Central memory CD8-positive, alpha-beta T cell (primary cell): Measurements from ENCODE around the gene DOHH.
A peak's percentile ranks its signal among the peaks of the same experiment; 100 is the strongest.

Experiments used
- ATAC-seq: fragments of 150-1000 bp; cut with Tn5 transposase; replicated peaks from 2 replicates; pipeline ENCODE4 v1.10.0; 2022; ENCODE audit warnings: mild to moderate bottlenecking, moderate FRiP score, moderate number of reproducible peaks; ENCODE audit not compliant: poor library complexity, severe bottlenecking; ENCODE audit errors: extremely low read depth
- DNase-seq, 2 donors: peaks; one replicate each; pipeline ENCODE4 v3.0.0; 2021; ENCODE audit warnings: low spot score in 2 of 2
- H3K27ac Mint-ChIP-seq: one replicate; pipeline ENCODE4 v1.8.0; 2022; ENCODE audit warnings: low read depth, mild to moderate bottlenecking, moderate library complexity, mixed read lengths
- H3K27me3 Mint-ChIP-seq: one replicate; pipeline ENCODE4 v1.8.0; 2022; ENCODE audit warnings: mixed read lengths
- H3K36me3 Mint-ChIP-seq: one replicate; pipeline ENCODE4 v1.8.0; 2022; ENCODE audit warnings: mild to moderate bottlenecking, moderate library complexity, mixed read lengths; ENCODE audit not compliant: insufficient read depth
- H3K4me1 Mint-ChIP-seq: one replicate; pipeline ENCODE4 v1.8.0; 2022; ENCODE audit warnings: mixed read lengths
- H3K4me3 Mint-ChIP-seq: one replicate; pipeline ENCODE4 v1.8.0; 2022; ENCODE audit warnings: mild to moderate bottlenecking, moderate library complexity, mixed read lengths
- H3K9me3 Mint-ChIP-seq: one replicate; pipeline ENCODE4 v1.8.0; 2022; ENCODE audit warnings: mixed read lengths

The DOHH gene

DNA sequence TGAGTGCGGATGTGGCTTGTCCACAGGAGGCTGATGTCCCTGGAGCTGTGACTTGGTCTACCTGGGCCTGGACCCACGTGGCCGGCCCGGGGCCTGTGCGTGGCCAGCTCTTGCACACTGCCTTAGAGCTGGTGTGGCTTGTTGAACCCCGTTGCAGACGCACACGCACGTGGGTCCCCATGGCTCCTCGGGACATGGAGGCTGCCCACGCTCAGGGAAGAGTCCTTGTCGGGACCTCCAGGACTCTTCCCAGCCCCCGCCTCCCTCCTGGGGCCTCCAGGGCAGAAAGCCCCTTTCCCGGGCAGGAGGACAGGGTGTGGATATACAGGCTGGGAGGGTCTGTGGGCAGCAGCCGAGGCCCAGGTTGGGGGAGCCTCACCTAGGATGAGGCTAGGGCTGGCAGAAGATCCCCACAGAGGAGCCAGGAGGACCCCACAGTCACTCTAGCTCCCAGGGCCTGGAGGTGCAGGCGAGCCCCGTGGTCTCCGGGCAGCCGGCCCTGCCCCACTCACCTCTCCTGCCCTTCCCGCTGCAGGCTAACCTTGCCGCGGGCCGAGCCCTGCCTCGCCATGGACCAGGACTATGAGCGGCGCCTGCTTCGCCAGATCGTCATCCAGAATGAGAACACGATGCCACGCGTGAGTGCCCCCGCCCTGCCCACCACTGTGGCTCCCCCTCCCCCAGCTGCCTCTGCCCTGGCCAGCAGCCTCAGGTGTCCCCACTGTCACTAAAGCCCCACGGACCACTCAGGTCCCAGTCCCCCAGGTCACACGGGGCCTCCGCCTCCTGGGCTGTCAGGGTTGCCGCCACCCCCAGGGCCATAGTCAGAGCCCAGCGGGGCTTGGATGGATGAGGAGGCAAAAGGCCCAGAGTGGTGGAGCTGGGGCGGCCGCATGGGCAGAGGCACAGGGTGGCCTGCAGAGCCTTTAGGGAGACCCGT lies 22.2 kb upstream of the DOHH start:
- Mint-ChIP-seq H3K9me3 (no peaks in the 10 kb centered on the region), H3K4me3 (no peak overlapping the region), H3K36me3 (peaks cover 31% of the 10 kb centered on the region), H3K27me3 (no peaks in the 10 kb centered on the region), H3K27ac (peak overlapping the region; percentile 59), H3K4me1 (peaks cover 6% of the 10 kb centered on the region)
- no peak for DNase-seq
- no peak for ATAC-seq

- Mint-ChIP-seq H3K4me1 (peaks cover 15% of the 10 kb centered on the region), H3K36me3 (peaks cover 35% of the 10 kb centered on the region), H3K27ac (no peak overlapping the region), H3K27me3 (no peaks in the 10 kb centered on the region), H3K4me3 (no peak overlapping the region), H3K9me3 (no peaks in the 10 kb centered on the region)
- ATAC-seq (no peak), DNase-seq (no peak)
Observed at GRCh38 chr19:3521104-3521445, 20.6 kb upstream of the DOHH start.

DNA sequence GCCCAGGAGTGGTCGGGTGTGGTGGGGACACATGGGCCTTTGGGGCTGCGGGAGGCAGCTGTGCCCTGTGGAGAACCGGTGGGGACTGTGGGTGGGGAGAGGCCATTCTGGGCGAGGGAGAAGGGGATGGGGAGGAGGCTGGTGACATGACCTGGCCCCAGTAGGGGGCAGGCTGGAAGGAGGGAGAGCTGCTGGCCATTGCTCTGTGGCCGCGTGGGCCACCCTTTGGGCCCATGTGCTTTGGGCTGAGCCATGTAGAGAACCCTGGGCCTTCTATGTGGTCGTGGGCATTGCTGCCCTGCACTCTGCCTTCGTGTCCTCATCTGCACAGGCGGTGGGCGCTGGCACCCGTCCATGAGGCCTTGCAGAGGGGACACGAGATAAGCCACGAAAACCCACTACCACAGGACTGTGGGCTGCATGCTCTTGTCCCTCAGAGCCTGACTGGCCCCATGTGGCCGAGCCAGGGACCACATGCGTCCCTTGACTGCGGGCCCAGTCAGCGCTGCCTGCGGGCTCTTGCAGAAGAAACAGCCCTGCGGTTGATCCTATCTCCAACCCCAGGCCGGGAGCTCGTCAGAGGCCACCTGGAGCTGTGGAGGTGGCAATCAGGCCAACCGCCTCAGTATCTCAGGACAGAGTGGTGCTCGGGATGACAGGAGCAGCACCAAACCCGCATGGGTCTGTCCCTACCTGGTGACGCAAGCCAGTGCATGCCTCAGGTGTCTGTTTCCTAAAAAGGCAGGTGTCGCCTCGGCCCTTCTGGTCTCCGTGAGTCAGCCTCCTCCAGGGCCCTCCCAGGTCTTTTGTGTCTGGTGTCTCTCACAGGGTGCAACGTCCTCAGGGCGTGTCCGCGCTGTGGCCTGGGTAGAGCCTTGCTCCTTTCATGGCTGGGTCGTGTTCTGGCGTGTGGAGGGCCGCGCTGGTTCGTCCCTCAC lies 20.0 kb upstream of the DOHH start:
- H3K27me3 Mint-ChIP-seq: no peaks in the 10 kb centered on the region
- no peaks in the 10 kb centered on the region for H3K9me3 Mint-ChIP-seq
- peaks cover 32% of the 10 kb centered on the region for H3K36me3 Mint-ChIP-seq
- no peak overlapping the region for H3K27ac Mint-ChIP-seq
- ATAC-seq (no peak), DNase-seq (no peak)
- peaks cover 20% of the 10 kb centered on the region for H3K4me1 Mint-ChIP-seq
- no peak overlapping the region for H3K4me3 Mint-ChIP-seq

GRCh38 chr19:3519126-3519525 lies 18.7 kb upstream of the DOHH start:
- no peak for DNase-seq
- H3K27ac Mint-ChIP-seq: peak overlapping the region; percentile 19
- no peak overlapping the region for H3K4me3 Mint-ChIP-seq
- H3K36me3 Mint-ChIP-seq: peaks cover 24% of the 10 kb centered on the region
- no peaks in the 10 kb centered on the region for H3K9me3 Mint-ChIP-seq
- no peak for ATAC-seq
- H3K27me3 Mint-ChIP-seq: no peaks in the 10 kb centered on the region
- H3K4me1 Mint-ChIP-seq: peaks cover 26% of the 10 kb centered on the region

DNA sequence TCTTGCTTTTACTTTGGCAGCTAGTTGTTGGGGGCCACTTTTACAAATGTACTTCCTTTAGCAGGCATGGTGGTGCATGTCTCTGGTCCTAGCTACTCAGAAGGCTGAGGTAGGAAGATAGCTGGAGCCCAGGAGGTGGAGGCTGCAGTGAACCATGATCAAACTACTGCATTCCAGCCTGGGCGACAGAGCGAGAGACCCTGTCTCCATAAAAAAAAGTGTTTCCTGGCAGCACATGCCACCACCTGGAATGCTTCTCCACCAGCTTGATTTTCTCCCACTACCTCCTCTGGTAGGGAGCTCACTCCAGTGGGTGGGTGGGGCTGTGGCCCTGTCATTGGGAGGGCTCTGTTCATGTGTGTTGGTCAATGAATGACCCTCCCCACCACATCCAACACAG lies 18.2 kb upstream of the DOHH start:
- Mint-ChIP-seq H3K27me3 (no peaks in the 10 kb centered on the region), H3K4me3 (no peak overlapping the region), H3K4me1 (peaks cover 31% of the 10 kb centered on the region), H3K36me3 (peaks cover 23% of the 10 kb centered on the region), H3K27ac (peak overlapping the region; percentile 19), H3K9me3 (no peaks in the 10 kb centered on the region)
- DNase-seq: no peak
- ATAC-seq: no peak

DNA sequence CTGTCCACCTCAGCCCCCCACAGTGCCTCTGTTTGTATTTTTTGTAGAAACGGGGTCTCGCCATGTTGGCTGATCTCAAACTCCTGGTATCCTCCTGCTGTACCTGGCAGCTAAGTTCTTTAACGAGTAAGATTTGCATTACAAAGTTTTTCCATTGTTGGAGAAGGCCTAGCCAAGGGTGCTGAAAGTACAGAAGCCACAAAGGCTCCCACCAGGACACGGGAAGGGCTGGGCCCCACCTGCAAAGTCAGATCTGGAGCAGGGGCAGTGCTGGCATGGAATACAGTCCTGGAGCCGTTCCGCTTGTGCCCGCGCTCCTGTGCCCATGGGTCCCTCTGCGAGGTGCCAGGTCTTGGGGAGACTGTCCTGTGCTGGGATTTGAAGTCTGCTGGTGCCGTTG lies 17.8 kb upstream of the DOHH start:
- H3K27ac Mint-ChIP-seq: peak overlapping the region; percentile 19
- H3K4me3 Mint-ChIP-seq: no peak overlapping the region
- H3K27me3 Mint-ChIP-seq: no peaks in the 10 kb centered on the region
- ATAC-seq (no peak), DNase-seq (no peak)
- peaks cover 34% of the 10 kb centered on the region for H3K4me1 Mint-ChIP-seq
- H3K9me3 Mint-ChIP-seq: no peaks in the 10 kb centered on the region
- peaks cover 20% of the 10 kb centered on the region for H3K36me3 Mint-ChIP-seq

- H3K4me1 Mint-ChIP-seq: peaks cover 34% of the 10 kb centered on the region
- DNase-seq: no peak
- peaks cover 17% of the 10 kb centered on the region for H3K36me3 Mint-ChIP-seq
- H3K4me3 Mint-ChIP-seq: no peak overlapping the region
- ATAC-seq: no peak
- no peak overlapping the region for H3K27ac Mint-ChIP-seq
- no peaks in the 10 kb centered on the region for H3K27me3 Mint-ChIP-seq
- no peaks in the 10 kb centered on the region for H3K9me3 Mint-ChIP-seq
Observed at GRCh38 chr19:3517638-3518037, 17.2 kb upstream of the DOHH start.

DNA sequence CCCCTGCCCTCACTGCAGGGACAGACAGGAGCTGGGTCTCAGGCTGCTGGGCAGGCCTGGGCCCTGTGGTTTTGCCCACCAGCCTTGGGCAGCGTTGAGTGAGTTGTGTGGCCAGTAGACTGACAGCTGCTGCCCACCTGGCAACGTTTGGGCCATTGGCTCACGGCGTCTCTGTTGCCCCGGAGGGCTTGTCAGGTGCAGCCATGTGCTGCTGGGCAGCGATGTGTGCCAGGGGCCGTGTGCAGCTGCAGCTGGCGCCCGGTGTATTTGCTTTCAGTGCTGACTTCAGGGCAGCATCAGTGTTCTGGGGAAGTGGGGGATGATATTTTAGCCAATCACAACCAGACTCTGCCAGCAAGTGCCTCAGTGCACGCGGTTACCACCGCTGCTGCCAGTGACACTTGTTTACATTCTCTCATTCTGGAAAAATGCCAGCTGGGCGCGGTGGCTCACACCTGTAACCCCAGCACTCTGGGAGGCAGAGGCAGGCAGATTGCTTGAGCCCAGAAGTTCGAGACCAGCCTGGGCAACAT lies 16.3 kb upstream of the DOHH start:
- Mint-ChIP-seq H3K4me3 (peak overlapping the region; percentile 20), H3K36me3 (peaks cover 14% of the 10 kb centered on the region), H3K9me3 (no peaks in the 10 kb centered on the region), H3K4me1 (peaks cover 42% of the 10 kb centered on the region), H3K27me3 (no peaks in the 10 kb centered on the region), H3K27ac (peak overlapping the region; percentile 93)
- peak; percentile 40 to 72 for DNase-seq
- ATAC-seq: peak; percentile 90

GRCh38 chr19:3515891-3516422 lies 15.5 kb upstream of the DOHH start:
- peaks cover 40% of the 10 kb centered on the region for H3K4me1 Mint-ChIP-seq

DNA sequence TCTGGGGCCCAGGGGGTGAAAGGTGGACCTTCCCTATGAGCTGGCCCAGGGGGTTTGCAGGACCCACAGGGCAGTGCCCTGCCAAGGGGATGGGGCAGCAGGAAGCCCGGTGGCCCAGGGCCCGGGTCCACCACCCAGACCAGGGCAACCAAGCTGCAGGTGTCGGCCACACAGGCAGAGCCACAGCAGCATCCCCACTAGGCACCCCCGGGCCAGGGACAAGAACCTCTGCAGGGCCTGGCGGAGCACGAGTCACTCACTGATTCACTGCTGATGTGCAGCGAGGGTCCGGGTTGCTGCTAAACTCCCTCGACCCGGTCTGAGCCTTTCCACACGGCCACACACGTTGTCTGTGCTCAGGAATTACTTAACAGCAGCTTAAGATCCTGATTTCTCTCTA lies 14.5 kb upstream of the DOHH start:
- Mint-ChIP-seq H3K36me3 (peaks cover 11% of the 10 kb centered on the region), H3K9me3 (no peaks in the 10 kb centered on the region), H3K27ac (no peak overlapping the region)

More at GRCh38 chr19:3515891-3516422, 15.5 kb upstream of the DOHH start:
- Mint-ChIP-seq H3K9me3 (no peaks in the 10 kb centered on the region), H3K4me3 (no peak overlapping the region), H3K27ac (peak overlapping the region; percentile 93), H3K27me3 (no peaks in the 10 kb centered on the region), H3K36me3 (peaks cover 10% of the 10 kb centered on the region)
- DNase-seq (no peak), ATAC-seq (no peak)

DNA sequence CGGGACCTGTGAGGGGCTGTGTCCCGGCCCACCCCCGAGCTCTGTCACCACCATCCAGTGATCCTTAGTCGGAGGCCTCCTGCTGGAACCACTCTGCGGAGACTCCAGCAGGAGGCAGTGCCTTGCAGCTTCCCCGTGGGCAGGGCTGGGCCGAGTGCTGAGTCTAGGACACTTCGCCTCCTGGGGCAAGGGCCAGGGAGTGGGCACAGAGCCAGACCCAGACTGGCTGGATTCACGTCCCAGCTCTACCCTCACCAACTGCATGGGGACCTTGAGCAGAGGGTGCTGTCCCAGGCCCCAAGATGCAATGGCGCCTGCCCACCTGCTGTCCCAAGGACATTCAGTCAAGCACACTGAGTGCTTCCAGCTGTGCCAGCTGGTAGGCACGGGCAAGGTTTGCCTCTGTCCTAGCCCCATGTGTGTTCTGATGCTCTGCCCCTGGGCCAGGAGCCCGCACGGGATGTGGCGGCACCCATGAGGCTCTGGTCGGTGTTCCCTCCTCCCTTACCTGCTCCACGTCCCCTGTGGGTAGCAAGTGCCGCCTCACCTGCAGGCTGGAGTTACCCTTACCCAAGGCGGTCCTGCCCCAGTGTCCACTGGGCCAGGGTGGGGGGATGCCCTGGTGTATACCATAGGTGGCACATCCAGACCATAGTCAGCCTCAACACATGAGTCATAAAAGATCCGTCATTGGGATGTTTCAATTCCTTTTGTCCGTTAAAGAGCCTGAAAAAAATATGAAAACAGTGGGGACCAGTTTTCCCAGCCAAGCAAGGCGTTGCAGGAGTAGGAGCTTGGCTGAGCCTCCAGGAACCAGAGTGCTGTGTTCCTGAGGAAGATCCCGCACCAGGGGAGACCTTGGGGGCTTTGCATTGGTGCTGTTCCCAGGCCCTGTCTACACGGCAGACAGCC lies 13.0 kb upstream of the DOHH start:
- Mint-ChIP-seq H3K27ac (peak overlapping the region; percentile 64), H3K36me3 (peaks cover 10% of the 10 kb centered on the region), H3K9me3 (no peaks in the 10 kb centered on the region), H3K27me3 (no peaks in the 10 kb centered on the region), H3K4me3 (no peak overlapping the region), H3K4me1 (peaks cover 58% of the 10 kb centered on the region)
- DNase-seq (no peak), ATAC-seq (no peak)

More for the DNA sequence above, 14.5 kb upstream of the DOHH start:
- ATAC-seq (no peak), DNase-seq (no peak)
- H3K27me3 Mint-ChIP-seq: no peaks in the 10 kb centered on the region
- peaks cover 44% of the 10 kb centered on the region for H3K4me1 Mint-ChIP-seq
- H3K4me3 Mint-ChIP-seq: no peak overlapping the region
